ENCODE measurements around the gene SKA1. TPM values are rescaled to one million over a fixed set of nuclear protein-coding genes. Genes with fewer than 3 reads are reported as not detected.
"Not testable (repeated sequence)": the region's sequence is repeated elsewhere in the genome, so short reads cannot be mapped to it uniquely, and the experiment has no call there.

The SKA1 gene
- total and polyA plus RNA-seq, 8 donors = 0.05 to 0.86 (median 0.37) TPM

DNA sequence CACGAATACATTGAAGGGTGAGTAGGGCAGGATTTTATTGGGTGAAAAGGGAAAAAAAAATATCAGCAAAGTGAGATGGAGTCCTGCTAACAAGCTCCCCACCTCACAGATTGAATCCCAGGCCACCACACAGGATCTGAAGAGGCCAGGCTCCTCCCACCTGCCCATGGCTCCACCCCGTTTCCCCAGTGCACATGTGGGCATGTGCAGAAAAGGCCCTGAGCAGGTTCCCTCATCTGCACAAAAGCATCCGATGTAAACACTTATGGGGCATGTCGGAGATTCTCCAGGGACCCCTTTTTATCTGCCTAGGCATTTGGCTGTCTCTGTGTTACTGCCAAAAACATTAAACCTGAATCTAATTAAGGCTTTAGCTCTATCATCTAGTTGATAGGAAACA is 35.2 kb downstream of the SKA1 start:
- no peaks in the 10 kb centered on the region for H3K9me3 ChIP-seq
- H3K4me3 ChIP-seq = no peak overlapping the region
- H3K27ac ChIP-seq = no peak overlapping the region
- no peaks in the 10 kb centered on the region for H3K27me3 ChIP-seq
- H3K4me1 ChIP-seq = no peaks in the 10 kb centered on the region
- FAIRE-seq = no peak
- no peaks in the 10 kb centered on the region for H3K36me3 ChIP-seq
- TF ChIP-seq, protein P1, sequence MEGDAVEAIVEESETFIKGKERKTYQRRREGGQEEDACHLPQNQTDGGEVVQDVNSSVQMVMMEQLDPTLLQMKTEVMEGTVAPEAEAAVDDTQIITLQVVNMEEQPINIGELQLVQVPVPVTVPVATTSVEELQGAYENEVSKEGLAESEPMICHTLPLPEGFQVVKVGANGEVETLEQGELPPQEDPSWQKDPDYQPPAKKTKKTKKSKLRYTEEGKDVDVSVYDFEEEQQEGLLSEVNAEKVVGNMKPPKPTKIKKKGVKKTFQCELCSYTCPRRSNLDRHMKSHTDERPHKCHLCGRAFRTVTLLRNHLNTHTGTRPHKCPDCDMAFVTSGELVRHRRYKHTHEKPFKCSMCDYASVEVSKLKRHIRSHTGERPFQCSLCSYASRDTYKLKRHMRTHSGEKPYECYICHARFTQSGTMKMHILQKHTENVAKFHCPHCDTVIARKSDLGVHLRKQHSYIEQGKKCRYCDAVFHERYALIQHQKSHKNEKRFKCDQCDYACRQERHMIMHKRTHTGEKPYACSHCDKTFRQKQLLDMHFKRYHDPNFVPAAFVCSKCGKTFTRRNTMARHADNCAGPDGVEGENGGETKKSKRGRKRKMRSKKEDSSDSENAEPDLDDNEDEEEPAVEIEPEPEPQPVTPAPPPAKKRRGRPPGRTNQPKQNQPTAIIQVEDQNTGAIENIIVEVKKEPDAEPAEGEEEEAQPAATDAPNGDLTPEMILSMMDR (IDR thresholded peaks at IDR 0.05) = no peak
- no peak for DNase-seq
- WGBS, 2 donors = 79 to 81% methylated on average over 4 of the region's 4 CpGs
- ATAC-seq = peak in 1 of 4 donors; percentile 25
- intact Hi-C loops (cut with DNase I) = no loop called here

DNA sequence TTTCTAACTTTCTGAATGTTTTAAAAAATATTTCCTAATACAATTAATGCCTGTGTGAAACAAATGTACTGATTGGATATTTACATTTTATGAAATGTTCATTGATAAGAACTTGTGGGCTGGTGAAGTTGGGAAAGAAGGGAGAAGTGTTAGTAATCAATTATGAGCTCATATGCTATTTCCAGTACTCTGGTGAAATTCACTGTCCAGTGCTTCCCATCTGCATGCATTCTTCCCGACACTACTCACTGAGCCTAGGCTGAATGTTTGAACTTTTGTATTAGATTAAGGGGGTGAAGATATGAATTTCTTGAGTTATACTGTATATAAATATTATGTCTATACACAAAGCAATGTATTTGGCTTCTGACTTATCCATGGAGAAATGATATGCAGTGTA is 36.0 kb downstream of the SKA1 start:
- FAIRE-seq (no peak), DNase-seq (no peak), ATAC-seq (peak; percentile 45 to 80 (median 78))
- Histone ChIP-seq H3K4me1 (no peaks in the 10 kb centered on the region), H3K4me3 (no peak overlapping the region), H3K27me3 (no peaks in the 10 kb centered on the region), H3K9me3 (no peaks in the 10 kb centered on the region), H3K36me3 (no peaks in the 10 kb centered on the region), H3K27ac (no peak overlapping the region)
- intact Hi-C loops (cut with DNase I) = no loop called here
- WGBS, 2 donors = 45 to 51% methylated on average over 1 of the region's 1 CpG
- TF ChIP-seq, protein P1 (IDR thresholded peaks at IDR 0.05) = no peak

DNA sequence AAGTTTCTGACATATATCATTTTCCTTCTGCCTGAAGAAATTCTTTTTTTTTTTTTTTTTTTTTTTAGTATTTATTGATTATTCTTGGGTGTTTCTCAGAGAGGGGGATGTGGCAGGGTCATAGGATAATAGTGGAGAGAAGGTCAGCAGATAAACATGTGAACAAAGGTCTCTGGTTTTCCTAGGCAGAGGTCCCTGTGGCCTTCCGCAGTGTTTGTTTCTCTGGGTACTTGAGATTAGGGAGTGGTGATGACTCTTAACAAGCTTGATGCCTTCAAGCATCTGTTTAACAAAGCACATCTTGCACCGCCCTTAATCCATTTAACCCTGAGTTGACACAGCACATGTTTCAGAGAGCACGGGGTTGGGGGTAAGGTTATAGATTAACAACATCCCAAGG is 42.0 kb downstream of the SKA1 start:
- intact Hi-C loops (cut with DNase I); H3K27ac ChIP-seq; H3K4me3 ChIP-seq; H3K4me1 ChIP-seq; H3K27me3 ChIP-seq; ATAC-seq; DNase-seq; H3K9me3 ChIP-seq; H3K36me3 ChIP-seq; FAIRE-seq: not testable (repeated sequence)
- WGBS, 2 donors = 53 to 66% methylated on average over 2 of the region's 3 CpGs

DNA sequence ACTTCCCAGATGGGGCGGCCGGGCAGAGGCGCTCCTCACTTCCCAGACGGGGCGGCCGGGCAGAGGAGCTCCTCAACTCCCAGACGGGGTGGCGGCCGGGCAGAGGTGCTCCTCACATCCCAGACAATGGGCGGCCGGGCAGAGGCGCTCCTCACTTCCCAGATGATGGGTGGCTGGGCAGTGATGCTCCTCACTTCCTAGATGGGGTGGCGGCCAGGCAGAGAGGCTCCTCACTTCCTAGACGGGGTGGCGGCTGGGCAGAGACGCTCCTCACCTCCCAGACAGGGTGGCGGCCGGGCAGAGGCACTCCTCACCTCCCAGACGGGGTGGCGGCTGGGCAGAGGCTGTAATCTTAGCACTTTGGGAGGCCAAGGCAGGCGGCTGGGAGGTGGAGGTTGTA is 42.9 kb downstream of the SKA1 start:
- H3K36me3 ChIP-seq; H3K9me3 ChIP-seq; ATAC-seq; H3K4me1 ChIP-seq; intact Hi-C loops (cut with DNase I); H3K4me3 ChIP-seq; H3K27me3 ChIP-seq; H3K27ac ChIP-seq; FAIRE-seq: not testable (repeated sequence)
- WGBS, 2 donors = 92 to 97% methylated on average over 17 to 21 of the region's 21 CpGs
- peak in 1 of 6 donors; percentile 37 for DNase-seq

DNA sequence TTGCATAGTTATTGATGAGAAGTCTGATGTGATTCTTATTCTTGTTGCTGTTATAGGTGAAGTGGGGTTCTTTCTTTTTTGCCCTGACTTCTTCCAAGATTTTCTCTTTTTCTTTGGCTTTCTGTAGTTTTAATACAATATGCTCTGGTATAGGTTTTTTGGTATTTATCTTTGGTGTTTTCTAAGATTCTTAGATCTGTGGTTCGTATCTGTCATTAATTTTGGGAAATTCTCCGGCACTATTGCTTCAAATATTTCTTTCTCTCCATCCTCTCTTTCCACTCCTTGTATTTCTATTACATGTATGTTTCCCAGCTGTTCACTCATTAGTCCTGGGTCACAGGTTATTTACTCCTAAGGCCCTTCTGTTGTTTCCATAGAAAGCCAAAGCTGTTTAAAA is 43.8 kb downstream of the SKA1 start:
- DNase-seq (no peak), ATAC-seq (no peak), FAIRE-seq (no peak)
- WGBS, 2 donors = 72 to 93% methylated on average over 2 of the region's 2 CpGs
- Histone ChIP-seq H3K9me3 (no peaks in the 10 kb centered on the region), H3K4me3 (no peak overlapping the region), H3K4me1 (peaks cover 6 to 18% (median 7%) of the 10 kb centered on the region in 3 donors), H3K36me3 (no peaks in the 10 kb centered on the region), H3K27ac (no peak overlapping the region), H3K27me3 (no peaks in the 10 kb centered on the region)
- TF ChIP-seq, protein P1 (IDR thresholded peaks at IDR 0.05) = no peak
- intact Hi-C loops (cut with DNase I) = no loop called here

DNA sequence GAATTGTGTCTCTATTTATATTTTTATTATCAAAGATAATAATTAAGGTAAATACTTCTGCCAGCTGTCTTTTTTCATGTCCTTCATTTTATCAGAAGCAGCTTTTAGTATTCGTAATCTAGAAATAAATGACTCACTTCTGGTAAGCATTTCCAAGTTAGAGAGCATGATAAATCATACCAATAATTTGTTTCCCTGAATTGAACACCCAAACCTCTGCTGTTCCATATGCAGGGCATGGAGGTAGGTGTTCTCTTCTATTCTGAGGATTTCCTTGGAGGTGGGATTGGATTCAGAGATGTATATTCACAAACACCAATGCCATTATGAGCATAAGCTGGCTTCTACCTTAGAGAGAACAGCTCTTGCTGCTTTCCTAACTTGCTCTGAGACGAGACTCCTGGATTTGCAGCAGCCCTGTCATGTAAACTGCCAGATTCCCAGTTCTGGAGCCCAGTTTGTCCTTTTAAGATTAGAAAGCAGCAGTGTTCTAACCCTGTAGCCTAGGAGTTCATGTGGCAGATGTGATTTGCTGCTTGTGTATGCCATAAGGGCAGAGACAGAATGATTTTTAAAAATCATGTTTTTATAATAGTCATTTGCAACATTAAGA is 47.5 kb downstream of the SKA1 start:
- TF ChIP-seq, protein P1 (IDR thresholded peaks at IDR 0.05) = no peak
- intact Hi-C loops (cut with DNase I) = no loop called here
- peak overlapping the region in 2 of 4 donors; percentile 4 to 16 for H3K4me3 ChIP-seq
- DNase-seq = no peak
- no peak for FAIRE-seq
- no peaks in the 10 kb centered on the region for H3K36me3 ChIP-seq
- peak; percentile 31 to 55 (median 47) for ATAC-seq
- peaks cover 11 to 18% (median 13%) of the 10 kb centered on the region in 3 donors for H3K4me1 ChIP-seq
- no peaks in the 10 kb centered on the region for H3K27me3 ChIP-seq
- H3K9me3 ChIP-seq = peaks cover 0 to 14% (median 0%) of the 10 kb centered on the region in 4 donors
- 21 to 22% methylated on average over 2 of the region's 2 CpGs for WGBS, 2 donors
- peak overlapping the region; percentile 30 to 80 (median 72) for H3K27ac ChIP-seq
